Smooth muscle cell (in vitro differentiated cells): ENCODE data around the gene GREB1. TPM values are rescaled to one million over a fixed set of nuclear protein-coding genes. Genes with fewer than 3 reads are reported as not detected.

Experiments
- DNase-seq: peaks from one replicate; lab custom pipeline; 2025; ENCODE audit not compliant: unreplicated experiment; lab: John Stamatoyannopoulos, UW
- H2AFZ ChIP-seq: fragments of 200-600 bp; sonication (generic); 2 replicates; pipeline ENCODE4 v1.6.0; 2016; ENCODE audit warnings: antibody characterized with exemption, low read depth, mild to moderate bottlenecking
- H3F3A ChIP-seq: fragments of 200-600 bp; sonication (generic); 2 replicates; pipeline ENCODE4 v1.6.0; 2017; ENCODE audit warnings: antibody characterized with exemption, low read depth
- H3K27ac ChIP-seq: fragments of 200-600 bp; sonication (generic); 2 replicates; pipeline ENCODE4 v1.5.1; 2016; ENCODE audit warnings: low read depth, mild to moderate bottlenecking
- H3K27me3 ChIP-seq: fragments of 200-600 bp; sonication (generic); 2 replicates; pipeline ENCODE4 v1.6.1; 2016; ENCODE audit warnings: low read depth, mild to moderate bottlenecking
- H3K36me3 ChIP-seq: fragments of 200-600 bp; sonication (generic); 2 replicates; pipeline ENCODE4 v1.5.1; 2016; ENCODE audit warnings: low read depth
- H3K4me1 ChIP-seq: fragments of 200-600 bp; sonication (generic); 2 replicates; pipeline ENCODE4 v1.5.1; 2016; ENCODE audit warnings: low read depth
- H3K4me2 ChIP-seq: fragments of 200-600 bp; sonication (generic); 2 replicates; pipeline ENCODE4 v1.6.0; 2016; ENCODE audit warnings: mild to moderate bottlenecking
- H3K4me3 ChIP-seq: fragments of 200-600 bp; sonication (generic); 2 replicates; pipeline ENCODE4 v1.5.1; 2016; ENCODE audit warnings: mild to moderate bottlenecking
- H3K79me2 ChIP-seq: fragments of 200-600 bp; sonication (generic); 2 replicates; pipeline ENCODE4 v1.6.0; 2016; ENCODE audit warnings: low read depth, mild to moderate bottlenecking
- H3K9ac ChIP-seq: fragments of 200-600 bp; sonication (generic); 2 replicates; pipeline ENCODE4 v1.6.0; 2016; ENCODE audit warnings: low read depth
- H3K9me3 ChIP-seq: fragments of 200-600 bp; sonication (generic); replicated peaks from 2 replicates; pipeline ENCODE4 v1.5.1; 2016; ENCODE audit warnings: low read depth
- H4K20me1 ChIP-seq: fragments of 200-600 bp; sonication (generic); 2 replicates; pipeline ENCODE4 v1.6.0; 2016; ENCODE audit warnings: low read depth
- WGBS: methylation state at CpG from one replicate; pipeline ENCODE4 v1.1.7; 2016; ENCODE audit warnings: low lambda C conversion rate; 5-methylcytosine and 5-hydroxymethylcytosine counted together
- polyA plus RNA-seq: library from polyadenylated mRNA; unstranded; fragments of >200 nt; fragmentation: Nextera tagmentation; extraction: Ambion mirVana; gene quantifications from 2 replicates; pipeline ENCODE4 v1.2.1, GENCODE V29; 2016
- total RNA-seq: library from RNA; depleted of rRNA; stranded (reverse); fragments of >200 nt; gene quantifications from 2 replicates; pipeline ENCODE4 v1.2.3, GENCODE V29; 2014
- TF ChIP-seq, protein P1 (sequence below): fragments of 200-600 bp; sonication (generic); IDR thresholded peaks from 2 replicates; pipeline ENCODE4 v1.5.1; 2017; ENCODE audit warnings: borderline replicate concordance, mild to moderate bottlenecking, antibody characterized with exemption; ENCODE audit not compliant: insufficient read depth, poor library complexity, severe bottlenecking

The GREB1 gene
- total and polyA plus RNA-seq, 2 experiments from 2014 or later = 1.7 to 4.3 TPM

DNA sequence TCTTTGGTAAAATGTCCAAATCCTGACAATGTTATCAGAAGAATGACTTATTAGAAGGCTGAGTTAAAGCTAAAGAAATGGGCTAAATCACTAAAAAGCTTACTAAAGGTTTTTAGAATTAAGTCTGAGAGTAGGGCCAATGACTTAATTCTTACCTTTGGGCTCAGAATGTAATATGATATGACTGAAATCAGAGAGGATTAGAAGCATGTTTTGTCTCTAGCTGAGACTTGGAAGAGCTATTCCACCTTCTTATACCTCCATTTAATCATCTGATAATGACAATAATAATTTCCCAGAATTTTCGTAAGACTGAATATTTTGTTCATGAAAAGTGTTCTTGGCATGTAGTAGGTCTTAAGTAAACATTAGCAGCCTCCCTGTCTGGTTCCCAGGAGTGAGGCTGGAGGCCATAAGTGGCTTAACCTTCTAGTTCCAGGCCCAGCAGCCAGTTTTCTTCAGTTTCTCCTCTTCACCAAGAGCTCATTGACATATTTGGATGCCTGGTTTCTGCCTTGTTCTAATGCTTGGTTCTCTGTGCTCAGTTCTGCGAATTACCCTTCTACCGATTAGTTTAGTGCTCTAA is 42.4 kb upstream of the GREB1 start:
- H3K27ac ChIP-seq = no peak overlapping the region
- 67% methylated on average over 3 of the region's 3 CpGs for WGBS
- H3K4me2 ChIP-seq = no peak overlapping the region
- no peak overlapping the region for H3K9ac ChIP-seq
- H2AFZ ChIP-seq = no peak overlapping the region
- no peaks in the 10 kb centered on the region for H3F3A ChIP-seq
- peaks cover 26% of the 10 kb centered on the region for H3K79me2 ChIP-seq
- H4K20me1 ChIP-seq = no peaks in the 10 kb centered on the region
- DNase-seq = no peak
- H3K36me3 ChIP-seq = no peaks in the 10 kb centered on the region
- TF ChIP-seq, protein P1, sequence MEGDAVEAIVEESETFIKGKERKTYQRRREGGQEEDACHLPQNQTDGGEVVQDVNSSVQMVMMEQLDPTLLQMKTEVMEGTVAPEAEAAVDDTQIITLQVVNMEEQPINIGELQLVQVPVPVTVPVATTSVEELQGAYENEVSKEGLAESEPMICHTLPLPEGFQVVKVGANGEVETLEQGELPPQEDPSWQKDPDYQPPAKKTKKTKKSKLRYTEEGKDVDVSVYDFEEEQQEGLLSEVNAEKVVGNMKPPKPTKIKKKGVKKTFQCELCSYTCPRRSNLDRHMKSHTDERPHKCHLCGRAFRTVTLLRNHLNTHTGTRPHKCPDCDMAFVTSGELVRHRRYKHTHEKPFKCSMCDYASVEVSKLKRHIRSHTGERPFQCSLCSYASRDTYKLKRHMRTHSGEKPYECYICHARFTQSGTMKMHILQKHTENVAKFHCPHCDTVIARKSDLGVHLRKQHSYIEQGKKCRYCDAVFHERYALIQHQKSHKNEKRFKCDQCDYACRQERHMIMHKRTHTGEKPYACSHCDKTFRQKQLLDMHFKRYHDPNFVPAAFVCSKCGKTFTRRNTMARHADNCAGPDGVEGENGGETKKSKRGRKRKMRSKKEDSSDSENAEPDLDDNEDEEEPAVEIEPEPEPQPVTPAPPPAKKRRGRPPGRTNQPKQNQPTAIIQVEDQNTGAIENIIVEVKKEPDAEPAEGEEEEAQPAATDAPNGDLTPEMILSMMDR = no peak
- H3K27me3 ChIP-seq = no peaks in the 10 kb centered on the region
- no peaks in the 10 kb centered on the region for H3K9me3 ChIP-seq
- H3K4me1 ChIP-seq = peaks cover 10% of the 10 kb centered on the region
- no peak overlapping the region for H3K4me3 ChIP-seq

DNA sequence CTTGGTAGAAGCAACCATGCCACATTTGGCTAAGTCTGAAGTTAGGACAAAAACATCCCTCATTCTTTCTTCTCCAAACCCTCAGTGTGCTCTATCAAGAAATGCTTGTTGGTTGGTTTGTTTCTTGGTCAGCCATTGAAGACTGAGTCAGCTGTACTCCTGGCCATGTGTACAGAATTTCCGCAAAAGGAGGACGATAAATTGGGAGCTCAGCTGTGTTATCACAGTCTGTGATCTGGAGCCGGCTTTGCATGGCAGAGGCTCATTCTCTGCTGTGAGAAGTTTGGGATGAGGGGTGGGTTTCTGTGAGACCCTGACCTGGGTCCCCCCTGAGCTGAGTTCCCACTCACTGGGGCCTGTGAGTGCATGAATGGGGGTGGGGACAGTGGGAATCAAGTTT is 41.6 kb upstream of the GREB1 start:
- Histone ChIP-seq H3K27me3 (no peaks in the 10 kb centered on the region), H3K4me3 (no peak overlapping the region), H3K9ac (no peak overlapping the region), H3K36me3 (no peaks in the 10 kb centered on the region), H3K27ac (no peak overlapping the region), H3F3A (no peaks in the 10 kb centered on the region), H2AFZ (no peak overlapping the region), H3K9me3 (no peaks in the 10 kb centered on the region), H3K4me1 (peaks cover 13% of the 10 kb centered on the region), H3K4me2 (no peak overlapping the region), H3K79me2 (peaks cover 22% of the 10 kb centered on the region), H4K20me1 (no peaks in the 10 kb centered on the region)
- TF ChIP-seq, protein P1 = no peak
- DNase-seq = no peak
- 38% methylated on average over 3 of the region's 3 CpGs for WGBS

DNA sequence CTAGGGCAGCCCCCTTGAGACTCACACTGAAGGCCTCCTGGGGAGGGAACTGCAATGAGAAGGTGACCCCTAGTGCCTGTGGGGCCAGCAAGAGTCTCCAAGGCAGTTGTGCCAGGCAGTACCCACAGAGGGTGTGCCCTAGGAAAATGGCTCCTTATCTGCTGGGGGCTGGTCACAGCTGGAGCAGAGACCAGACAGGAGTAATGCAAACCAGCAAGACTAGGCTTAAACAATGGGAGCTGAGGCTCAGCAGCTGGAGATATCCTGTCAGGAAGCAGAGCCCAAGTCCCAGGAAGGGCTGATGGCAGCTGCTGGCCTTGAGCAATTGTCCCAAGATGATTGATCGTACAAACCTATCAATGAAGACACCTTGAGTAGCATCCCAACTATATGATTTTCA is 41.1 kb upstream of the GREB1 start:
- TF ChIP-seq, protein P1 = no peak
- no peaks in the 10 kb centered on the region for H3K27me3 ChIP-seq
- H3K4me3 ChIP-seq = no peak overlapping the region
- peaks cover 22% of the 10 kb centered on the region for H3K79me2 ChIP-seq
- no peak overlapping the region for H3K27ac ChIP-seq
- no peaks in the 10 kb centered on the region for H4K20me1 ChIP-seq
- H2AFZ ChIP-seq = no peak overlapping the region
- H3F3A ChIP-seq = no peaks in the 10 kb centered on the region
- H3K4me2 ChIP-seq = no peak overlapping the region
- H3K4me1 ChIP-seq = peaks cover 15% of the 10 kb centered on the region
- H3K9ac ChIP-seq = no peak overlapping the region
- WGBS = 93% methylated on average over 1 of the region's 1 CpG
- DNase-seq = no peak
- H3K9me3 ChIP-seq = no peaks in the 10 kb centered on the region
- no peaks in the 10 kb centered on the region for H3K36me3 ChIP-seq

DNA sequence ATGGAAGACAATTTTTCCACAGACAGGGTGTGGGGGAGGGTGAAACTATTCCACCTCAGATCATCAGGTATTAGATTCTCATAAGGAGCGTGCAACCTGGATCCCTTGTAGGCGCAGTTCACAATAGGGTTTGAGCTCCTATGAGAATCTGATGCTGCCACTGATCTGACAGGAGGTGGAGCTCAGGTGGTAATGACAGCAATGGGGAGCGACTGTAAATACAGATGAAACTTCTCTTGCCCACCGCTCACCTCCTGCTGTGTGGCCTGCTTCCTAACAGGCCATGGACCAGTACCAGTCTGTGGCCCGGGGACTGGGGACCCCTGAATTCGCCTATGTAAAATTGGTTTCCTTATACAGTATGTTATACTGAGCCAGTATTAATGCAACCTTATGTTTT is 40.6 kb upstream of the GREB1 start:
- 97% methylated on average over 6 of the region's 6 CpGs for WGBS
- no peaks in the 10 kb centered on the region for H3K27me3 ChIP-seq
- TF ChIP-seq, protein P1 = no peak

More for the DNA sequence above, 40.6 kb upstream of the GREB1 start:
- no peaks in the 10 kb centered on the region for H3K9me3 ChIP-seq
- no peak overlapping the region for H3K27ac ChIP-seq
- H4K20me1 ChIP-seq = no peaks in the 10 kb centered on the region
- H3K4me2 ChIP-seq = no peak overlapping the region
- no peak overlapping the region for H3K9ac ChIP-seq
- H2AFZ ChIP-seq = no peak overlapping the region
- H3K4me1 ChIP-seq = peaks cover 18% of the 10 kb centered on the region
- no peak for DNase-seq
- no peak overlapping the region for H3K4me3 ChIP-seq
- peaks cover 25% of the 10 kb centered on the region for H3K79me2 ChIP-seq
- no peaks in the 10 kb centered on the region for H3K36me3 ChIP-seq
- no peaks in the 10 kb centered on the region for H3F3A ChIP-seq
